Stomach (tissue), 9 donors: ENCODE measurements around the gene STARD3. TPM values are rescaled to one million over a fixed set of nuclear protein-coding genes. Genes with fewer than 3 reads are reported as not detected.

Experiments used
- DNase-seq, 2 donors: peaks; one replicate each; pipeline versions ENCODE4 v3.0.0 to v3.0.0-alpha.2; 2013 to 2019
- H3K27ac ChIP-seq, 5 donors: fragments of 200-600 bp in 4 of 5; sonication (generic) in 4 of 5; one replicate each; pipeline ENCODE4 v1.5.1; 2013 to 2019; ENCODE audit warnings: mild to moderate bottlenecking in 1 of 5, moderate library complexity in 1 of 5
- H3K27me3 ChIP-seq, 3 donors: fragments of 200-600 bp; sonication (generic); one replicate each; pipeline ENCODE4 v1.5.1; 2017 to 2019; ENCODE audit warnings: mixed run types in 1 of 3
- H3K36me3 ChIP-seq, 4 donors: fragments of 200-600 bp; sonication (generic); 1 replicate in 3 of 4; 2 replicates in 1 of 4; pipeline ENCODE4 v1.5.1; 2016 to 2019
- H3K4me1 ChIP-seq, 4 donors: fragments of 200-600 bp; sonication (generic); one replicate each; pipeline ENCODE4 v1.5.1; 2016 to 2019
- H3K4me3 ChIP-seq, 4 donors: fragments of 200-600 bp; sonication (generic) in 3 of 4; one replicate each; pipeline ENCODE4 v1.5.1; 2016 to 2019; ENCODE audit warnings: mild to moderate bottlenecking in 1 of 4
- H3K9me3 ChIP-seq, 4 donors: fragments of 200-600 bp; sonication (generic); one replicate each; pipeline ENCODE4 v1.5.1; 2016 to 2019
- EP300 ChIP-seq: sonication (generic); formaldehyde crosslinking; IDR thresholded peaks from one replicate; pipeline ENCODE4 v1.6.1; 2017; ENCODE audit warnings: antibody characterized with exemption
- POLR2A ChIP-seq, 4 donors: fragments of 450-650 bp; IDR thresholded peaks; one replicate each; pipeline ENCODE4 v1.6.1; 2016; ENCODE audit warnings: antibody characterized with exemption in 4 of 4, control low read depth in 2 of 4, mild to moderate bottlenecking in 1 of 4, moderate library complexity in 1 of 4
- POLR2AphosphoS5 ChIP-seq, 3 donors: sonication (generic); formaldehyde crosslinking; IDR thresholded peaks; one replicate each; pipeline ENCODE4 v1.6.1; 2016; ENCODE audit warnings: antibody characterized with exemption in 3 of 3
- WGBS, 5 donors: extraction: QIAGEN DNeasy Blood & Tissue Kit in 3 of 5; methylation state at CpG; one replicate each; pipeline versions ENCODE4 v1.1.5 to v1.1.7; 2013 to 2018; 5-methylcytosine and 5-hydroxymethylcytosine counted together
- intact Hi-C: fragments of 100-400 bp; cut with DNase I; formaldehyde crosslinking; loops from one replicate; pipeline ENCODE4 v1.15.1; 2023; ENCODE audit warnings: low total_unique reads
- polyA plus RNA-seq, 3 donors: library from polyadenylated mRNA; stranded (reverse); fragments of 200-250 nt; gene quantifications; one replicate each; pipeline ENCODE4 v1.2.3, GENCODE V29; 2013
- total RNA-seq, 5 donors: library from RNA; depleted of rRNA; stranded (reverse); fragments of >200 nt; gene quantifications; one replicate each; pipeline versions ENCODE4 v1.1.0 to v1.2.3, GENCODE V29; 2014 to 2016
- TF ChIP-seq, protein P1 (sequence below), 7 experiments: fragments of 450-650 bp in 4 of 7; fragments of 200-600 bp in 3 of 7; sonication (generic) in 3 of 7; IDR thresholded peaks; one replicate each; pipeline ENCODE4 v1.5.1; 2016 to 2019; ENCODE audit warnings: antibody characterized with exemption in 7 of 7, control low read depth in 2 of 7, mild to moderate bottlenecking in 1 of 7
- donor health status: healthy with polysubstance abuse.
- donor health status: Bipolar disorder and iron deficiency.
- donor health status: healthy.

Gene STARD3
- total and polyA plus RNA-seq, 8 donors: 26.4 to 1,091 (median 52.0) TPM

DNA sequence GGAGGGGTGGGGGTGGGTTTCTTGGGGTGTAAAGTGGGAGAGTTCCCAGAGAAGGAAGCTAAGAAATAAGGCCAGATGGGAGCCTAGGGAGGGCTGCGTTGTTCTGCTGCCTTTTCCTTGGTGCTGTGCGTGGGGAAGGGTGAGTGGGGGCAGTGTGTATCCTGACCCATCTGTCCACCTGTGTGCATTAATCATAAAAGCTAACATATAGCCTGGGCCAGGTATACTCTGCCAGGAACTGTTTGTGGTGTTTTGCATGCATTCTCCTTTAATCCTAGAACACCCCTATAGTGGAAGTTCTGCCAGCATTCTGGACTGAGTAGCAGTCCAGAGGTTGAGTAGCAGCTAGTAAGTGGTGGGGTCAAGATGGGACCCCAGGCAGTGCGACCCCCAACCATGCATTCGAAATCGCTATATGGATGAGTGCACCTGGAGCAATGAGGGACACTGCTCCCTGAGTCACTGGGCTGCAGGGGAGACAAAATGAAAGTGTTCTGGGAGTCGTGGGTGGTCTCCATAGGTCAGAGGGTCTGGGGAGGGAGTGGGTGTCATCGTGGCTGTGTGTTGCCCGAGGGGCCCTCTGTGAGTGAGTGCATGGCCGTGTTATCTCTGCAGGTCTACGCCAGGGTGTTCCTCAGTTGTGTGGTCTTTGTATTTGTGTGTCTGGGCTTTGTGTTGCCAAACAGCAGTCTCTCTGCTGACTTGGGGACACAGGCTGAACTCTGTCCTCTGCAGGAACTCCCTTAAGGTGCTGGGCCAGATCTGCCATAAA, 64.3 kb downstream of the STARD3 start:
- DNase-seq: peak; percentile 61 to 77
- Histone ChIP-seq H3K9me3 (no peaks in the 10 kb centered on the region), H3K27ac (peak overlapping the region; percentile 89 to 96 (median 93)), H3K4me1 (peaks cover 45 to 72% (median 63%) of the 10 kb centered on the region in 4 donors), H3K27me3 (peaks cover 0 to 20% (median 8%) of the 10 kb centered on the region in 3 donors), H3K4me3 (peak overlapping the region; percentile 60 to 96 (median 87)), H3K36me3 (no peaks in the 10 kb centered on the region)
- 16 to 31% (median 20%) methylated on average over 9 to 10 of the region's 10 CpGs for WGBS, 5 donors
- intact Hi-C loops: no loop called here
- no peak for TF ChIP-seq POLR2A (IDR thresholded peaks at IDR 0.05)
- peak in 2 of 3 donors; percentile 17 to 55 for TF ChIP-seq POLR2AphosphoS5 (IDR thresholded peaks at IDR 0.05)

DNA sequence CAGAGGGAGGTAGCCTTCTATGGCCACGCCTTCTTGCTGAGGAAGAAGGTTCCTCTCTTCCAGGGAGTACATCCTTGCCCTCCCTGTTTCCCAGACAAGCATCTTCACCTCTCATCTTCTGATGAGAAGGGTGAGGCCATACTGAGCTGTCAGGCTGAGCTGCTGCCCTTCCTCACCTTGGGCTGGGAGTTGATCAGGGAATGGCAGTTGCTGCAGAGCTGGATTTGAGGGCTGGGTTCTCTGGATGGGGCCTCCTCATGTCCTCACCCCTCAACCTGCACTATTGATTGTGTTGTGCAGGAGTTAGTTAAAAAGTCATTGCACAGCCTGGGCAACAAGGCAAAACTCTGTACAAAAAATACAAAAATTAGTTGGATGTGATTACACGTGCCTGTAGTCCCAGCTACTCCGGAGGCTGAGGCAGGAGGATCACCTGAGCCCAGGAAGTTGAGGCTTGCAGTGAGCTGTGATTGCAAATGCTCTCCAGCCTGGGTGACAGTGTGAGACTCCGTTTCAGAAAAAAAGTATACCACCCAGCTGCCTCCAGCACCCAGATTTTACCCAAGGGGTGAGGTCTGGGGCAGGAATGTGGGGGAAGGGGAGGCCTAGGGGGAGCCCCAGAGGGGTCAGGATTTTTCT, 65.0 kb downstream of the STARD3 start:
- H3K4me1 ChIP-seq: peaks cover 51 to 76% (median 70%) of the 10 kb centered on the region in 4 donors
- WGBS, 5 donors: 58 to 63% (median 62%) methylated on average over 4 of the region's 4 CpGs

GRCh38 chr17:39702901-39703893, 66.3 kb downstream of the STARD3 start:
- TF ChIP-seq POLR2A (IDR thresholded peaks at IDR 0.05): no peak
- TF ChIP-seq POLR2AphosphoS5 (IDR thresholded peaks at IDR 0.05): peak in 1 of 3 donors; percentile 12
- TF ChIP-seq, protein P1, sequence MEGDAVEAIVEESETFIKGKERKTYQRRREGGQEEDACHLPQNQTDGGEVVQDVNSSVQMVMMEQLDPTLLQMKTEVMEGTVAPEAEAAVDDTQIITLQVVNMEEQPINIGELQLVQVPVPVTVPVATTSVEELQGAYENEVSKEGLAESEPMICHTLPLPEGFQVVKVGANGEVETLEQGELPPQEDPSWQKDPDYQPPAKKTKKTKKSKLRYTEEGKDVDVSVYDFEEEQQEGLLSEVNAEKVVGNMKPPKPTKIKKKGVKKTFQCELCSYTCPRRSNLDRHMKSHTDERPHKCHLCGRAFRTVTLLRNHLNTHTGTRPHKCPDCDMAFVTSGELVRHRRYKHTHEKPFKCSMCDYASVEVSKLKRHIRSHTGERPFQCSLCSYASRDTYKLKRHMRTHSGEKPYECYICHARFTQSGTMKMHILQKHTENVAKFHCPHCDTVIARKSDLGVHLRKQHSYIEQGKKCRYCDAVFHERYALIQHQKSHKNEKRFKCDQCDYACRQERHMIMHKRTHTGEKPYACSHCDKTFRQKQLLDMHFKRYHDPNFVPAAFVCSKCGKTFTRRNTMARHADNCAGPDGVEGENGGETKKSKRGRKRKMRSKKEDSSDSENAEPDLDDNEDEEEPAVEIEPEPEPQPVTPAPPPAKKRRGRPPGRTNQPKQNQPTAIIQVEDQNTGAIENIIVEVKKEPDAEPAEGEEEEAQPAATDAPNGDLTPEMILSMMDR (IDR thresholded peaks at IDR 0.05): no peak
- TF ChIP-seq EP300: no peak
- WGBS, 5 donors: 36 to 50% (median 44%) methylated on average over 9 to 12 of the region's 12 CpGs

More for the DNA sequence above, 65.0 kb downstream of the STARD3 start:
- Histone ChIP-seq H3K27ac (peak overlapping the region; percentile 89 to 96 (median 93)), H3K36me3 (peaks cover 0 to 4% (median 2%) of the 10 kb centered on the region in 4 donors), H3K9me3 (no peaks in the 10 kb centered on the region), H3K4me3 (peak overlapping the region; percentile 60 to 96 (median 87)), H3K27me3 (peaks cover 0 to 20% (median 8%) of the 10 kb centered on the region in 3 donors)
- DNase-seq: no peak
- intact Hi-C loops: no loop called here
- TF ChIP-seq EP300 (no peak), POLR2AphosphoS5 (IDR thresholded peaks at IDR 0.05) (no peak), POLR2A (IDR thresholded peaks at IDR 0.05) (no peak)
- TF ChIP-seq, protein P1 (IDR thresholded peaks at IDR 0.05): no peak

GRCh38 chr17:39703913-39704312, 67.0 kb downstream of the STARD3 start:
- H3K4me3 ChIP-seq: no peak overlapping the region
- H3K9me3 ChIP-seq: no peaks in the 10 kb centered on the region
- WGBS, 5 donors: 66 to 88% (median 71%) methylated on average over 4 to 5 of the region's 5 CpGs
- intact Hi-C loops: no loop called here
- peaks cover 0 to 20% (median 8%) of the 10 kb centered on the region in 3 donors for H3K27me3 ChIP-seq
- peak overlapping the region; percentile 85 to 95 (median 92) for H3K27ac ChIP-seq
- DNase-seq: no peak
- TF ChIP-seq POLR2AphosphoS5 (IDR thresholded peaks at IDR 0.05): no peak
- no peak for TF ChIP-seq POLR2A (IDR thresholded peaks at IDR 0.05)
- H3K36me3 ChIP-seq: peaks cover 14 to 24% (median 20%) of the 10 kb centered on the region in 4 donors
- peaks cover 58 to 90% (median 79%) of the 10 kb centered on the region in 4 donors for H3K4me1 ChIP-seq

More at GRCh38 chr17:39702901-39703893, 66.3 kb downstream of the STARD3 start:
- intact Hi-C loops: no loop called here
- no peaks in the 10 kb centered on the region for H3K9me3 ChIP-seq
- peaks cover 8 to 17% (median 13%) of the 10 kb centered on the region in 4 donors for H3K36me3 ChIP-seq
- peak overlapping the region in 1 of 4 donors; percentile 5 for H3K4me3 ChIP-seq
- H3K27me3 ChIP-seq: peaks cover 0 to 20% (median 8%) of the 10 kb centered on the region in 3 donors
- peaks cover 58 to 87% (median 80%) of the 10 kb centered on the region in 4 donors for H3K4me1 ChIP-seq
- H3K27ac ChIP-seq: peak overlapping the region; percentile 85 to 95 (median 92)
- DNase-seq: no peak
